ENCODE data around the gene CTDSPL.

Gene CTDSPL

DNA sequence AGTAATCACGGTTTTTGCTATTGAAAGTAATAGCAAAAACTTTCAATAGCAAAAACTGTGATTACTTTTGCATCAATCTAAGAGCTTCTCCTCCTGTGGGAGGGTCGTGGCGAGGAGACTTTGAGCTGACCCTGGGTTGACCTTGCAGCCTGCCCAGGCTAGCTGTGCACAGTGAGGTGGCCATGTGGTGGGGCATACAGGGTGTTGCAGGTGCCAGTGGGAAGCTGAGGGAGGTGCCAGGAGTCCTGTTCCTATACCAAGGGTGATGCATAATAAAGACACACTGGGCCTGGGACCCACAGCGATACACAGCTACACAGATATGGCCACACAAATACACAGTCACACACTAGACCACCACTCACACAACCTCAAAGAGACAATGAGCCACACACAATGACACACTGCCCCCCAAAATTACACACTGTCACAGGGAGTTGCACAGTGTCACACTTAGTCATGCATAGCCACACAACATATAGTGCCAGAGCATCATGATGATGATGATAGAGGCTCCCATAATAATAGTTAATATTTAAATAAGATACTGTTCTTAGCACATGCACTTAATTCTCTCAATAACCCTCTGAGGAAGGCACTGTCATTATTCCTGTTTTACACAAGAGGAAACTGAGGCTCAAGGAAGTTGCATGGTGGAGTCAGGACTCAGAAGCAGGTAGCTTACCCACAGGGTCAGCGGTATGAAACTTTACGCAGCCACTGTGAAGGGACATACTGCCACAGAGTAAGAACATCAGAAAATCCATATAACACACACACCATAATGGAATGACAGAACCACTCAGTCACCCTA is 161.4 kb downstream of the CTDSPL start:
- DNase-seq (ENCODE audit: low read depth): no peak
- no peak overlapping the region for H3K4me3 ChIP-seq (ENCODE audit: low read length)

GRCh38 chr3:38026856-38027255 is 165.2 kb downstream of the CTDSPL start:
- DNase-seq (ENCODE audit: low read depth): no peak
- TF ChIP-seq CTCF (IDR thresholded peaks at IDR 0.05; ENCODE audit: insufficient read depth, low read depth, low read length, missing control alignments): no peak
- H3K4me3 ChIP-seq (ENCODE audit: low read length): no peak overlapping the region

More for the DNA sequence above, 161.4 kb downstream of the CTDSPL start:
- TF ChIP-seq CTCF (IDR thresholded peaks at IDR 0.05; ENCODE audit: insufficient read depth, low read depth, low read length, missing control alignments): no peak

GRCh38 chr3:38027466-38028465 is 166.1 kb downstream of the CTDSPL start:
- peak; percentile 12 for DNase-seq (ENCODE audit: low read depth)
- no peak for TF ChIP-seq CTCF (IDR thresholded peaks at IDR 0.05; ENCODE audit: insufficient read depth, low read depth, low read length, missing control alignments)
- peak overlapping the region; percentile 54 for H3K4me3 ChIP-seq (ENCODE audit: low read length)

DNA sequence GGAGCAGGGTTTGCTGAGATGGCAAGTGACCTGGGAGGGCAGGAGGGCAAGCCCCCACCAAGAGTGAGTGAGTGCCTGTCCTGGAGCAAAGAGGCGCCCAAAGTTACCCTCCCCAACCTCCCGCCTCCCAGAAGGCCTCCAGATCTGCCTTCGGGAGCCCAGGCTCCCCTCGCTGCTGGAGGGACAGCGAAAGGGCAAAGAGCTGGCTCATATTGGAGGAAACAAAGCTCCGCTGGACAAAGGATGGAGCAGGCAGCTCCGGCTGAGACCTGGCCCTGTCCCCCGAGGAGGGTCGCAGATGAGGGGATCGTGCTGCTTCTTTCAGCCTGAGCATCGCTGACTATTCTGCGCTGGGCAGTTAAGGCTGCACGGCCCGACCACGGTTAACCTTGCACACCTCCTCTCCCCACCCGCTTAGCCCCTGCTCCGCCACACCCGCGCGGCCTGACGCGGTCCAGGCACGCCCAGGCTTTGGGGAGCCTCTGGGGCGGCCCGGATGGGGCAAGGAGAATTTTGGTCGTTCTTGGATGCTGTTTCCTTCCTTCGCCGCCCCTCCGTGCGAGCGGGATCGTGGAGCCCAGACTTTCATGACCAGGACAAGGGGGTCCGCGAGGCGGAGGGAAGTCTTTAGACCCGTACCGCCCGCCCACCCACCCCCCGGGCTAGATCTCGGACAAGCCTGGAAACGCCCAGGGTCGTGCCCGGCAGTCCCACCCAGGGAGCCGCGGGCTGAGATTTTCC is 167.1 kb downstream of the CTDSPL start:
- DNase-seq (ENCODE audit: low read depth): no peak
- H3K4me3 ChIP-seq (ENCODE audit: low read length): peak overlapping the region; percentile 54
- TF ChIP-seq CTCF (IDR thresholded peaks at IDR 0.05; ENCODE audit: insufficient read depth, low read depth, low read length, missing control alignments): no peak

DNA sequence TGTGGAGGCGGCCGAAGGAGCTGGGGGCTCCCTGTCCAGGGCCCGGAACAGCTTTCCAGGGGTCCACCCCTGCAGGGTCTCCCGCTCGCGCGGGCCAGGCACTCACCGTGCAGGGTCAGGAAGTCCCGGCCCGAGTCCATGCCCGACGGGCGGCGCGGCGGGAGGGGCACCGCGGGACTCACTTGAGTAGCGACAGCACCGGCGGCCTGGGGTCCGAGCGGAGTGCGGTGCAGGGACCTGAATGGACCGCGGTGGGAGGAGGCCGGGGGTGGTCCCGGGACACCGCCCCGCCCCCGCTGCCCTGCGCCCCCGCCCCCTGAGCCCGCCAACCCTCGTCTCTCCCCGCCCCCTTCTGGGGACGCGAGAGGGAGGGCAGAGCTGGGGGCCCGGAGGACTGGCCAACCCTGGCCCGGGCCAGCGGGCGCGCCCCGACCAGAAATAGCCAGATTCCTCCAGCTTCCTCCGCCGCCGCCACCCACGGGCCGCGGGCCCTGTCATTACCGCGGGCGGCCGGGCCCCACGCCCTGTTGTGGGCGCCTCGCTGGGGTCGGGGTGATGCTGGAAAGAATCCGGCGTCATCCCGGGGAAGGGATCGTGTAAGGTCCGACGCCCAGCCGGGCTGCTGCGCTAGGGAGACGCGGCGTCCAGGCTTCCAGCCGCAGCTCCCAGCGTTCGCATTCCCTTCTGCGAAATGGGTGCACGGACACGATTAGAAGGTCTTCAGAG is 167.9 kb downstream of the CTDSPL start, which contains the start of gene PLCD1:
TSS of gene PLCD1 (minus strand) at position 243 of the 726 bp plus-strand sequence. CDS start at position 140, 103 bp downstream.
- TF ChIP-seq CTCF (IDR thresholded peaks at IDR 0.05; ENCODE audit: insufficient read depth, low read depth, low read length, missing control alignments): no peak
- peak; percentile 57 for DNase-seq (ENCODE audit: low read depth)
- peak within 1 kb of the TSS; percentile 54 for H3K4me3 ChIP-seq (ENCODE audit: low read length)
